ENCODE data around the gene UCP3.

- TF ChIP-seq GTF2F1 (IDR thresholded peaks at IDR 0.05; ENCODE audit: borderline replicate concordance, low read depth, low read length) (no peak), CTCF (IDR thresholded peaks at IDR 0.05; ENCODE audit: control extremely low read depth in 1 of 3, insufficient read depth in 1 of 3, low read depth in 1 of 3, low read length in 3 of 3) (no peak), EZH2 (IDR thresholded peaks at IDR 0.05; ENCODE audit: low read depth, low read length, severe bottlenecking) (no peak), JUN (IDR thresholded peaks at IDR 0.05; ENCODE audit: low read depth, low read length) (no peak), CBX5 (IDR thresholded peaks at IDR 0.05; ENCODE audit: low read depth, low read length) (no peak), TAF1 (IDR thresholded peaks at IDR 0.05; ENCODE audit: low read depth, low read length) (peak; percentile 17; the same call in 1 of the 2 replicates), EGR1 (IDR thresholded peaks at IDR 0.05; ENCODE audit: borderline replicate concordance, low read depth, low read length) (no peak), RAD21 (IDR thresholded peaks at IDR 0.05 in 1 of 2, conservative IDR thresholded peaks at IDR 0.05 in 1 of 2; ENCODE audit: low read depth in 2 of 2, low read length in 2 of 2) (no peak)
Measured at GRCh38 chr11:73980001-73980961, 28.6 kb downstream of the UCP3 start.

Data from H1 (cell line).